HG03159 (cell line): ENCODE results near the gene SEZ6L.
"Not testable (repeated sequence)": the region's sequence is repeated elsewhere in the genome, so short reads cannot be mapped to it uniquely, and the experiment has no call there.

Source experiments
- ATAC-seq: cut with Tn5 transposase; IDR thresholded peaks from one replicate; pipeline ENCODE4 v1.9.1; 2021; ENCODE audit warnings: mild to moderate bottlenecking, moderate library complexity; ENCODE audit not compliant: unreplicated experiment

The SEZ6L gene

DNA sequence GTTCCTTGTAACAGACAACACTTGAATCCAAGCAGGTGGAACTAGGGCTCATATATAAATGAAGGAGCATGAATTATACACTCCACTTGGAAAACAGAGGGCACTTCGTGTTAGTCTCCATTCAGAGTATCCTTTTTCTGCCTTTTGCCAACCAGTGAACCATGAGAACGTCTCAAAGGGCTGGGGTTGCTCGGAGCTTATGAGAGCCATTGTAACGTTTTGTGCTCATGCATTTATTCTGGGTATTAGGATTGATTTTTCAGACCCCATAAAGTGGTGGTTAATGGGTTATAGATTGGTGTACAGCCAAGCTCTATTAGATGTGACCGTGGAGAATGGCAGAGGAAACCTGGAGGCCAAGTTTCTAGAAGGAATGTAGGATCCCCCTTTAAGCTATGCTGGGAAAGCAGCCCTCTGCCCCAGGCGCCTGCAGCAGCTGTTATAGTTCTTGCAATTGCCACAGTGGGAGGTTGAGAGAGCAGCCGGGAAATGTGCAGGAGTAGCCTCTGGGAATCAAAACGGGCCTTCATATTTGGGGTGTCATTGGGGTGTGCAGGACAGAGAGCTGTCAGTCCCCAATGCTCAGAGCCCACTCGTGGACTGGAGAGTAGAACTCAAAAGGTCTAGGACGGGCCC, 205.2 kb downstream of the SEZ6L start:
- ATAC-seq = no peak

DNA sequence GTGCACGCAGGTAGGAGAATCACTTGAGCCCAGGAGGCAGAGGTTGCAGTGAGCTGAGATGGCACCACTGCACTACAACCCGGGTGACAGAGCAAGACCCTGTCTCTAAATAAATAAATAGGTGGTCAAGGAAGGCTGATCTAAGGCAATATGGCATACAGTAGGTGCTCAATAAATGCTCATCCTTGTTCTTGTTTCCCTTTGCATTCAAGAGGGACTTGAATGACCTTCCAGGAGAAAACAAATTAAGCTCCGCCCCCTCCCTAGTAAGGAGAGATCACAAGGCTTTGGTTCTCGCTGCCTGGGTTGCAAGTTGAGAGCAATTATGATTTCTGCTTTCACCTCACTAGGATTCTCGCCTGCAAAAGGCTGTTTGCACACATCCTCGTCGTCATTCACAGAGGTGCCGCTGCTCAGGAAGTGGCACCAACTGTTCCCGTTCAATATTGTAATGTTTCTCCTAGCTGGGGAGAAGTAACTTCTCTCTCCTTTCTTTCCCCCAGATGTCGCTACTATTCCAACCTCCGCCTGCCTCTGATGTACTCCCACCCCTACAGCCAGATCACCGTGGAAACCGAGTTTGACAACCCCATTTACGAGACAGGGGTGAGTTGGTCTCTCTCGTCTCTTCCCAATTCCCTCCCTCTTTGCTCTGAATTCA, 208.0 kb downstream of the SEZ6L start:
- no peak for ATAC-seq

GRCh38 chr22:26380072-26380830, 211.0 kb downstream of the SEZ6L start:
- no peak for ATAC-seq

DNA sequence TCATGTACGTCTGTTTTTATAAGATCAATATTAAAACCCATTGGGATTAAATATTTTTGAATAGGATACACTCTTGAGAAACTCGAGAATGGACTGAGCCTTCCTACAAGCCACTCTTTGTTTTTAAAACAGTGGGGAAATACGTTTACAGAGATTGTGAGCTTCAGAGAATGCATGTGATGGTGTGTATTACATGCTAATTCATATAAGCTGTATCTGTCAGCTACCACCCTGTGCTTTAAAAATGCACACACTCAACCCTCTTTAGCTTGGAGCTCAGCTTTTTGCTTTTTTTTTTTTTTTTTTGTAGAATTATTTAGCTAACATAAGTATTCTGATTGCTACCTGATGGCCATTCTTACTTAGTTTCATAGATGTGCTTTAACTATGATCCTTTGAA, 213.5 kb downstream of the SEZ6L start:
- ATAC-seq = no peak

DNA sequence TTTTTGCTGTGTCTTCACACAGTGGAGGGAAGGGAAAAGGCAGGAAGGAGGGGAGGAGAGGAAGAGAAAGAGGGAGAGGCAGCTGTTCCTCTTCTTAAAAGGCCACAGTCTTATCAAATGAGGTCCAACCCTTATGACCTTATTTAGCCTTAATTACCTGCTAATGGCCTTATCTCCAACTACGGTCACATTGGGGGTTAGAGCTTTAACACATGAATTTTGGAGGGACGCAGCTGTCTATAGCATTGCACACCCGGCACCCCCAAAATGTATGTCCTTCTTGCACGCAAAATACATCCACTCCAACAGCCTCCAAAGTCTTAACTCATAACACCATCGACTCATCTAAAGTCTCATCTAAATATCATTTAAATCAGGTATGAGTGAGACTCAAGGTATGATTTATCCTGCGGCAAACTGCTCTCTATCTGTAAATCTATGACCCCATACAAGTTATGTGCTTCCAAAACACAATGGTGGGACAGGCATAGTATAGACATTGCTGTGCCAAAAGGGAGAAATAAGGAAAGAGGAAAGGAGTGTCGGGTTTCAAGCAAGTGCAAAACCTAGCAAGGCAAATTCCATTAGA, 214.8 kb downstream of the SEZ6L start:
- no peak for ATAC-seq

- no peak for ATAC-seq
These were observed 215.9 kb downstream of the SEZ6L start for GRCh38 chr22:26385164-26385563.

- no peak for ATAC-seq
These were observed 219.9 kb downstream of the SEZ6L start for GRCh38 chr22:26389125-26389524.

GRCh38 chr22:26391091-26391490, 221.8 kb downstream of the SEZ6L start:
- ATAC-seq = no peak

GRCh38 chr22:26391623-26392022, 222.4 kb downstream of the SEZ6L start:
- ATAC-seq = no peak

GRCh38 chr22:26393929-26394328, 224.7 kb downstream of the SEZ6L start:
- no peak for ATAC-seq

DNA sequence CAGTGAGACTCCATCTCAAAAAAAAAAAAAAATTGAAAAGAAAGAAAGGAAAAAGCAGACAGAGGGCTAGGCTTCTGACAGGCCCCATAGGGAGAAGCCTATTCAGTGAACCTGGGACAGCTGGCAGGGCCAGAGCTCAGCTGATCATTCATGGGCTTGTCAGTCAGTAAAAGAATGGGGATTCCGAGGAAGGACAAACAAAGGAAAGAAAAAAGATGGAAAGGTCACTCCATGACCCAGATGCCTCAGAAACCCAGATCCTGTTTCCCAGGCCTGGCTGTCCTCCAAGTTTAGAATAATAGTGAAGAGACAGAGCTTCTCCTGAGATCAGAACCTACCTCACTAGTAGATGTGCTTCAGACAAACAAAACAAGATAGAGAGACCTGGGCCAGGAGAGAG, 225.5 kb downstream of the SEZ6L start:
- no peak for ATAC-seq

DNA sequence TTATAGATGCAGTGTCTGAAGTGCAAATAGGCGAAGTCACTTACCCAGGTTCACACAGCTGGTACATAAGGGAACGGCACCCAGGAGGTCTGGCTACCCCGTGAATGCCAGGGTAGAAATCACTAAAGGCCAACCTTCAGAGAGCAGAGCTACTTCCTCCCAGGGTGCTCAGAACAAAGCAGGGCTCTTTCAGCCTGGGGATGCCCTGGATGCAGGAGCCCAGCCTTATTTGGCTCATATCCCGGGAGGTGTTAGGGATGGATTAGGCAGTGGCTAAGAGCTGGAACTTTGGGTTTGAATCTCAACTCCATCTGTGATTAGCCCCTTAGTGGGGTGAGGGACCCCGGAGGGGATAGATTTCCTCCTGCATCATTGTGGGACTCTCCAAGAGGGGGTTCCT, 226.7 kb downstream of the SEZ6L start:
- ATAC-seq = no peak

DNA sequence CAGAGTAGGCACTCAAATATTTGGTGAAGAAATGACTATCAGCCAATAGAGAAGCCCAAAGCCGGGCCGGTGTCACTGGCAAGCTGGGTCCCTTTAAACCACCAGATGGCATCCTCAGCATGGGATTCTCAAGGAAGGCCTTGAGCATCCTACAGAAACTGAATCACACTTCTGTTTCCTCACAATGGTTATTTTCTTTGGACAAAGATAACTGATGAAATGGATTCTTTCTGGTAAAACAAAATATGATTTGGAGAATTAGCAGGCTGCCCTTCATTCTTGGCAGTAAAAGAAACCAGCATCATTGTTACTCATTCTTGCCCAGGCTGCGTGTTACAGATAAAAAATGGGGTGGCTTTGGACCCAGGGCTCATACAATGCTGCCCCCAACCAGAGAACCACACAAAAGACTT, 229.5 kb downstream of the SEZ6L start:
- no peak for ATAC-seq

GRCh38 chr22:26399289-26399688, 230.0 kb downstream of the SEZ6L start:
- no peak for ATAC-seq

GRCh38 chr22:26401726-26402125, 232.5 kb downstream of the SEZ6L start:
- ATAC-seq = no peak

- ATAC-seq = no peak
These were observed 235.7 kb downstream of the SEZ6L start for GRCh38 chr22:26404851-26405421.

- no peak for ATAC-seq
These were observed 236.9 kb downstream of the SEZ6L start for GRCh38 chr22:26406118-26406517.

GRCh38 chr22:26408562-26409220, 239.4 kb downstream of the SEZ6L start:
- ATAC-seq = not testable (repeated sequence)

DNA sequence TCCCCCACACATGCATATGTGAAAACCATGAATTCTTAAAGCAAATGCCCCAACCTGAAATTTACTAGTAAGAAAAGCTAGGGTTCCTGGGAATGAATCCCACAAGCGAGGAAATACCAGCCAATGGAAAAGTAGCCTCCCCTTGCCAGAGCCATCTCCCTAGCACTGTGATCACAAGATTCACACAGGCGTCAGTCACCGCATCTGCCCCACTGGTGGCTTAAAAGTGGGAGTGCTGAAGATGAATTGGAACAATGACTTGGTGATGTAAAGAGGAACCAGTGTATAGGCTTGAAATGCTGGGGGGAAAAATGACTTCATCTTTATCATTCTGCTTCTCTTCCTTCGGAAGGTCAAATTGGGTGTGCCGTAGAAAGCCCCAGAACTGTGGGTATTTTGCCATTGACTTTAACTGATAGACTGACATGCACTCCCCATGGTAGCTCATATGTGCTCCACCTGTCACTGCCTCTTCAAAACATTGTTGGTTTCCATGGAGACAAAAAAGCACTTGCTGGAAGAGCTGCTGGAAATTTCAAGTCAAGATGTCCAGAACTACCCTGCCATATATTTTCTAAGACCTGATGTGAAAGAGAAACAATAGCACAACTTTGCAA, 240.6 kb downstream of the SEZ6L start:
- no peak for ATAC-seq

- ATAC-seq = no peak
These were observed 241.1 kb downstream of the SEZ6L start for GRCh38 chr22:26410386-26410785.
